ENCODE results near the gene TMEM214.

- no peak for TF ChIP-seq EP300 (conservative IDR thresholded peaks at IDR 0.05; ENCODE audit: poor library complexity, severe bottlenecking)
- no peak for TF ChIP-seq EZH2 (IDR thresholded peaks at IDR 0.05; ENCODE audit: borderline replicate concordance, insufficient read depth, low read length, poor library complexity, severe bottlenecking)
- no peak for TF ChIP-seq SMC3 (conservative IDR thresholded peaks at IDR 0.05; ENCODE audit: poor library complexity)
- no peak for TF ChIP-seq POLR2AphosphoS5 (IDR thresholded peaks at IDR 0.05)
- TF ChIP-seq CTCF (IDR thresholded peaks at IDR 0.05; ENCODE audit: poor library complexity, severe bottlenecking), result no peak
- TF ChIP-seq MXI1 (conservative IDR thresholded peaks at IDR 0.05; ENCODE audit: poor library complexity, severe bottlenecking), result no peak
- TF ChIP-seq TAF1 (IDR thresholded peaks at IDR 0.05; ENCODE audit: low read depth), result no peak
- TF ChIP-seq REST (IDR thresholded peaks at IDR 0.05; ENCODE audit: borderline replicate concordance), result no peak
Observed at GRCh38 chr2:27070653-27071276, 38.0 kb downstream of the TMEM214 start.
